Muscle of leg (tissue), 11 donors: Measurements from ENCODE around the gene INTS6. TPM values are rescaled to one million over a fixed set of nuclear protein-coding genes. Genes with fewer than 3 reads are reported as not detected.

Experiments
- DNase-seq: peaks from one replicate; pipeline ENCODE4 v3.0.0; 2013
- H3K27ac ChIP-seq: one replicate; pipeline ENCODE4 v1.5.1; 2013; ENCODE audit warnings: mild to moderate bottlenecking, low read length, control low read depth
- H3K27me3 ChIP-seq: one replicate; pipeline ENCODE4 v1.6.1; 2013; ENCODE audit warnings: low read length; ENCODE audit not compliant: control insufficient read depth, insufficient read depth
- H3K36me3 ChIP-seq: one replicate; pipeline ENCODE4 v1.6.1; 2013; ENCODE audit warnings: low read length; ENCODE audit not compliant: control insufficient read depth, insufficient read depth
- H3K4me1 ChIP-seq: one replicate; pipeline ENCODE4 v1.6.1; 2013; ENCODE audit warnings: low read length; ENCODE audit not compliant: control insufficient read depth, insufficient read depth
- H3K4me3 ChIP-seq: one replicate; pipeline ENCODE4 v1.5.1; 2013; ENCODE audit warnings: low read length, control low read depth
- H3K9me3 ChIP-seq: replicated peaks from 2 replicates; pipeline ENCODE4 v1.6.1; 2013; ENCODE audit warnings: low read depth, low read length; ENCODE audit not compliant: control insufficient read depth
- WGBS: methylation state at CpG from one replicate; pipeline ENCODE4 v1.1.5; 2013; ENCODE audit warnings: missing lambda C conversion rate; ENCODE audit not compliant: insufficient coverage; 5-methylcytosine and 5-hydroxymethylcytosine counted together
- polyA plus RNA-seq, 8 donors: library from polyadenylated mRNA; unstranded; fragments of 120-200 nt; gene quantifications; one replicate each; pipeline versions ENCODE4 v1.2.1 to v1.2.3, GENCODE V29; 2013; ENCODE audit warnings: inconsistent platforms in 1 of 8, low replicate concordance in 1 of 8; ENCODE audit not compliant: insufficient read length in 8 of 8, insufficient read depth in 1 of 8
- total RNA-seq: library from RNA; stranded (reverse); fragments of 120-200 nt; gene quantifications from one replicate; pipeline ENCODE4 v1.2.4, GENCODE V29; 2013

INTS6 gene
- total and polyA plus RNA-seq, 9 donors: 16.9 to 27.7 (median 20.1) TPM

GRCh38 chr13:51371768-51372399, 81.0 kb downstream of the INTS6 start:
- Histone ChIP-seq H3K9me3 (no peaks in the 10 kb centered on the region), H3K36me3 (peaks cover 14% of the 10 kb centered on the region), H3K4me1 (no peaks in the 10 kb centered on the region), H3K27ac (no peak overlapping the region), H3K27me3 (no peaks in the 10 kb centered on the region), H3K4me3 (no peak overlapping the region)
- 82% methylated on average over 5 of the region's 6 CpGs for WGBS
- no peak for DNase-seq

- no peaks in the 10 kb centered on the region for H3K9me3 ChIP-seq
- no peak for DNase-seq
- WGBS: 100% methylated on average over 1 of the region's 2 CpGs
- H3K4me3 ChIP-seq: no peak overlapping the region
- H3K27me3 ChIP-seq: no peaks in the 10 kb centered on the region
- no peak overlapping the region for H3K27ac ChIP-seq
- H3K36me3 ChIP-seq: peaks cover 14% of the 10 kb centered on the region
- no peaks in the 10 kb centered on the region for H3K4me1 ChIP-seq
Observed at GRCh38 chr13:51370811-51371210, 82.0 kb downstream of the INTS6 start.

GRCh38 chr13:51370116-51370515, 82.7 kb downstream of the INTS6 start:
- Histone ChIP-seq H3K4me1 (no peaks in the 10 kb centered on the region), H3K4me3 (no peak overlapping the region), H3K9me3 (no peaks in the 10 kb centered on the region), H3K27ac (no peak overlapping the region), H3K36me3 (peaks cover 14% of the 10 kb centered on the region), H3K27me3 (no peaks in the 10 kb centered on the region)
- 88% methylated on average over 2 of the region's 2 CpGs for WGBS
- DNase-seq: no peak

GRCh38 chr13:51364404-51365008, 88.3 kb downstream of the INTS6 start:
- WGBS: 61% methylated on average over 2 of the region's 3 CpGs
- DNase-seq: no peak

GRCh38 chr13:51363625-51364024, 89.2 kb downstream of the INTS6 start:
- no peak overlapping the region for H3K4me3 ChIP-seq
- H3K4me1 ChIP-seq: no peaks in the 10 kb centered on the region
- no peaks in the 10 kb centered on the region for H3K27me3 ChIP-seq
- no peak for DNase-seq
- no peak overlapping the region for H3K27ac ChIP-seq
- H3K9me3 ChIP-seq: no peaks in the 10 kb centered on the region
- peaks cover 7% of the 10 kb centered on the region for H3K36me3 ChIP-seq

More at GRCh38 chr13:51364404-51365008, 88.3 kb downstream of the INTS6 start:
- Histone ChIP-seq H3K36me3 (peaks cover 7% of the 10 kb centered on the region), H3K4me1 (no peaks in the 10 kb centered on the region), H3K4me3 (no peak overlapping the region), H3K27me3 (no peaks in the 10 kb centered on the region), H3K27ac (no peak overlapping the region), H3K9me3 (no peaks in the 10 kb centered on the region)

- Histone ChIP-seq H3K27me3 (no peaks in the 10 kb centered on the region), H3K9me3 (no peaks in the 10 kb centered on the region), H3K27ac (no peak overlapping the region), H3K36me3 (peaks cover 6% of the 10 kb centered on the region), H3K4me3 (no peak overlapping the region), H3K4me1 (no peaks in the 10 kb centered on the region)
- DNase-seq: no peak
Observed at GRCh38 chr13:51361106-51361505, 91.7 kb downstream of the INTS6 start.

GRCh38 chr13:51360489-51360888, 92.3 kb downstream of the INTS6 start:
- no peaks in the 10 kb centered on the region for H3K9me3 ChIP-seq
- no peak overlapping the region for H3K4me3 ChIP-seq
- H3K27ac ChIP-seq: no peak overlapping the region
- H3K36me3 ChIP-seq: peaks cover 6% of the 10 kb centered on the region
- DNase-seq: no peak
- H3K27me3 ChIP-seq: no peaks in the 10 kb centered on the region
- H3K4me1 ChIP-seq: no peaks in the 10 kb centered on the region
- no CpG with 5 or more reads among the region's 1 CpG for WGBS

- Histone ChIP-seq H3K27me3 (no peaks in the 10 kb centered on the region), H3K9me3 (no peaks in the 10 kb centered on the region), H3K36me3 (peaks cover 1% of the 10 kb centered on the region), H3K4me3 (no peak overlapping the region), H3K27ac (no peak overlapping the region), H3K4me1 (no peaks in the 10 kb centered on the region)
- WGBS: no CpG with 5 or more reads among the region's 1 CpG
- DNase-seq: no peak
Observed at GRCh38 chr13:51359352-51359751, 93.5 kb downstream of the INTS6 start.

GRCh38 chr13:51357928-51358595, 94.8 kb downstream of the INTS6 start:
- H3K27me3 ChIP-seq: no peaks in the 10 kb centered on the region
- no peak for DNase-seq
- H3K4me3 ChIP-seq: no peak overlapping the region
- H3K36me3 ChIP-seq: no peaks in the 10 kb centered on the region
- WGBS: no CpG with 5 or more reads among the region's 5 CpGs
- no peaks in the 10 kb centered on the region for H3K9me3 ChIP-seq
- H3K27ac ChIP-seq: no peak overlapping the region
- H3K4me1 ChIP-seq: no peaks in the 10 kb centered on the region

- 49% methylated on average over 2 of the region's 2 CpGs for WGBS
- no peaks in the 10 kb centered on the region for H3K9me3 ChIP-seq
- no peak overlapping the region for H3K27ac ChIP-seq
- no peaks in the 10 kb centered on the region for H3K27me3 ChIP-seq
- no peak for DNase-seq
- H3K4me3 ChIP-seq: no peak overlapping the region
- no peaks in the 10 kb centered on the region for H3K36me3 ChIP-seq
- H3K4me1 ChIP-seq: no peaks in the 10 kb centered on the region
Observed at GRCh38 chr13:51355217-51355616, 97.6 kb downstream of the INTS6 start.
